DLD1 (cell line): ENCODE results near the gene ST3GAL3.

Experiments used
- in situ Hi-C: cut with HindIII; loops from 2 replicates; pipeline ENCODE4 v1.10.0; 2017; ENCODE audit warnings: low sequenced_read_pairs

Gene ST3GAL3

DNA sequence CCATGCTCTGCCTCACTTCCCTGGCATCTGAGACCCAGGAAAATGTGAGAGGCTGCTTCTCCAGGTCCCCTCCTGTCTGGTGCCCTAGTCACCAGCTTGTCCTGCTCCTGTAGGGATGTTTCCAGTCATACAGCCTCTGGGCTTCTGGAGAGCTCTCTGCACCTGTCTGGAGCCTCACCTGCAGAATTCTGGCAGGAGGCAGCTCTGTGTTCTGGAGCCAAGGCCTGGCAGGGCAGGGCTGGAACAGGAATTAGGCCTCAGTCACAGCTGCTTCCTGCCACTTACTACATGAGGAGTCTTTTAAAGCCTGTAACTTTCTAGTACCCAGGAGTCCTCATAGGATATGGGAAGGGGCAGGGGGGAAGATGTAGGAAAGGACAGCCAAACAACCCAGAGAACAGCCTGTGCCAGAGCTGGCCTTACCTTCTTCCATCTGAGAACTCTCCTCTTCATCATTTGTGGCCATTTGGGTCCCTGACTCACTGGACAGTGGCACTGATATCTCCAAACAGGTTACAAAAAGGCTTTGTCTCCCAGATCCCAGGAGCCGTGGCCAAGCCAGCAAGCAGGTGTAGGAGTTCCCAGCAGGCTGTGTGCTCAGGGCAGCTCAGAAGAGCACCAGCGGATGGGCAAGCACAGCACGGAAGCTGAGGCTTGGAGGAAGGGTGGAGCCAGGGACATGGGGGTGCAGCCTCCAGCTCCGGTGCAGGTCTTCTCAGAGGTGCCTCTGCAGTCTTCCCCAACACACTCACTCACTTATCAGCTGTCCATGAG lies 194.9 kb downstream of the ST3GAL3 start:
- in situ Hi-C loops: no loop called here

DNA sequence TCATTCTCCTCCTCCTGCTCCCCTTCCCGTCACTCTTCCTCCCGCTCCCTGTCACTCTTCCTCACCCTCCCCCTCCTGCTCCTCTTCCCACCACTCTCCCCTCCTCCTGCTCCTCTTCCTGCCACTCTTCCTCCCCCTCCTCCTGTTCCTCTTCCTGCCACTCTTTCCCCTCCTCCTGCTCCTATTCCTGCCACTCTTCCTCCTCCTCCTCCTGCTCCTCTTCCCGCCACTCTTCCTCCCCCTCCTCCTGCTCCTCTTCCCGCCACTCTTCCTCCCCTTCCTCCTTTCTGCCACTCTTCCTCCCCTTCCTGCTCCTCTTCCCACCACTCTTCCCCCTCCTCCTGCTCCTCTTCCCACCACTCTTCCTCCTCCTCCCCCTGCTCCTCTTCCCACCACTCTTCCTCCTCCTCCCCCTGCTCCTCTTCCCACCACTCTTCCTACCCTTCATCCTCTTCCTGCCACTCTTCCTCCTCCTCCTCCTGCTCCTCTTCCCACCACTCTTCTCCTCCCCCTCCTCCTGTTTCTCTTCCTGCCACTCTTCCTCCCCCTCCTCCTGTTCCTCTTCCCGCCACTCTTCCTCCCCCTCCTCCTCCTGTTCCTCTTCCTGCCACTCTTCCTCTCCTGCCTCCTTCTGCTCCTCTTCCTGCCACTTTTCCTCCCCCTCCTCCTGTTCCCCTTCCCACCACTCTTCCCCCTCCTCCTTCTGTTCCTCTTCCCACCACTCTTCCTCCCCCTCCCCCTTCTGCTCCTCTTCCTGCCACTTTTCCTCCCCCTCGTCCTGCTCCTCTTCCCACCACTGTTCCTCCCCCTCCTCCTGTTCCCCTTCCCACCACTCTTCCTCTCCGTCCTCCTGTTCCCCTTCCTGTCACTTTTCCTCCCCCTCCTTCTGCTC lies 197.6 kb downstream of the ST3GAL3 start:
- in situ Hi-C loops: no loop called here

DNA sequence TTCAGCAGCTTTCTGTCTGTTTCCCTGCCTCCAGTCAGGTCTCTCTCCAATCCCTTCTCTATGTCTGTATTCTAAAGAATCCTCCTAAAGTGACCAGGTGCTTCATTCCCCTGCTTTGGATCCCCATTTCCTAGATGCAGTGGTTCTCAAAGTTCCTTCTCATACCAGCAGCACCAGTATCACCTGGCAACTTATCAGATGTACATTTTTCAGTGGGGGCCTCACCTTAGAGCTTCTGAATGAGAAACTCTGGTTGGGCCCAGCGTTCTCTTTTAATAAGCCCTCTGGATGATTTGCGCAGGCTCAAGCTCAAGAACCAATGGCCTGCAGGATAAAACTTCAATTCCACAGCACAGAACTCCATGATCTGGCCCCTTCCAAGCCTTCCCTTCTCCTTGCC lies 200.9 kb downstream of the ST3GAL3 start:
- in situ Hi-C loops: no loop called here

DNA sequence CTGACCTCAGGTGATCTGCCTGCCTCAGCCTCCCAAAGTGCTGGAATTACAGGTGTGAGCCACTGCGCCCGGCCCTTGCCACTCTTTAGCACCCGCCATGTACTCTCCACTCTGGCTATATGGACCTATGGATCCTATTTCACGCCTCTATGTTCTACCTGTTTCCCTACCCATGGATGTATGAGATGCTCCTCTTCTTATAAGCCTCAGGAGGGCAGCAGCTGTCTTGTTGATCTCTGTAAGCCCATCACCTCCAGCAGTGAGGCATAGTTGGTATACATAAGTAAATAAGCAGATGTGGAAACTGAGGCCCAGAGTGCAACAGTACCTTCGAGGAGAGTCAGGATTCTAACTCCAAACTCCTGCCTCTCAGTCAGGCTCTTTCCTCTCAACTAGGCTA lies 201.5 kb downstream of the ST3GAL3 start:
- in situ Hi-C loops: no loop called here

DNA sequence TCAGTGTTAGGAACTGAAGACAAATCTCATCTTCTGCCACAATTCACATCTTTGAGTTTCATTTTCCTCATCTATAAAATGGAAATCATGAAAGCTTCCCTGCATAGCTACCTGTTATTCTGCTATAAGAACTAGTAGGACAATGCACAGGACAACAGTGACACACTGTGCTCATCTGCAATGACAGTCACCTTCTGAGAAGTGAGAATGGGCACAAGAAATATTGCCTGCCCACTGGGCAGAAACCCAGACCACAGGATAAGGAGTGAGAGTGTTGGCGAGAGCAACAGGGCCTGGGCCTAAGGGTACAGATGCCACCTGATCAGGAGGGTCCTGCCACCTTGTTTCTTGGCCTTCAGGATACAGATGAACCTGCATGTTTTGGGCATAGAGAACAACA lies 203.0 kb downstream of the ST3GAL3 start:
- in situ Hi-C loops: no loop called here

DNA sequence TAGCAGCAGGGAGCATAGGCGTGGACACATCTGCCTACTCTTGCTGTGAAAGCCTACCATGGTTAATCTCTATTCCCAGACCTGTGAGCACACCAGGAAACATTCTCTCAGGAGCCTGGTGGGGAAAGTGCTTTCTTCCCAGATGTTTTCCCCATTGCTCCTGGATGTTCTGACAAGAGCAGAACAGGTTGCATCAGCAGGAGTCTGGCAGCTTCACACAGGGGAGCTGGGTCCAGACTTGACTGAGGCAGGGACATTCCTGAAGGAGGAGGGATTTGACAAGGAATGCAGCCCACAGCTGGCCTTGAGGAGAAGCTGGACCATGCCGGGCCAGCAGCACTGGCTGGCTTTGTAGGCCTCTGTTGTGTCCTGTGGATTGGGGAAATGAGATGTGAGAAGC lies 205.3 kb downstream of the ST3GAL3 start:
- in situ Hi-C loops: no loop called here

DNA sequence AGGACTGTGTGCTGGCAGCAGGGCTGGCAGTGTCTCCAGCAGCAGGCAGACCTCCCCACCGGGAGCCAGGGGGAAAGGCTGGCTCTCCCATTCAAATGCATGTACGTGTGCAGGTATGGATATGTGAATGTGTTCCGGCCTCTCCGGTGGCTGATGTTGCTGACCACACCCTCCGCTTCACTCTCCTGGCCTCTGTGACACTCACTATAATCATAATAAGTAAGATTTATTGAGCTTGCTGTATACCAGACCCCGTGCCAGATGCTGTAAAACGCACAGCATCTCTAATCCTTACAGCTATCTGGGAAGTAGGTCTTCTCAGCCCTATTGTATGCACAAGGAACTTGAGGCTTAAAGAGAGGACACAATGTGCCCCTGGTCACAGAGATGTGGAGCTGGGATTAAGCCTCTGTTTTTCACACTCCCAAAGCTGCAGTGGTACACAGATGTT lies 205.7 kb downstream of the ST3GAL3 start:
- in situ Hi-C loops: no loop called here

DNA sequence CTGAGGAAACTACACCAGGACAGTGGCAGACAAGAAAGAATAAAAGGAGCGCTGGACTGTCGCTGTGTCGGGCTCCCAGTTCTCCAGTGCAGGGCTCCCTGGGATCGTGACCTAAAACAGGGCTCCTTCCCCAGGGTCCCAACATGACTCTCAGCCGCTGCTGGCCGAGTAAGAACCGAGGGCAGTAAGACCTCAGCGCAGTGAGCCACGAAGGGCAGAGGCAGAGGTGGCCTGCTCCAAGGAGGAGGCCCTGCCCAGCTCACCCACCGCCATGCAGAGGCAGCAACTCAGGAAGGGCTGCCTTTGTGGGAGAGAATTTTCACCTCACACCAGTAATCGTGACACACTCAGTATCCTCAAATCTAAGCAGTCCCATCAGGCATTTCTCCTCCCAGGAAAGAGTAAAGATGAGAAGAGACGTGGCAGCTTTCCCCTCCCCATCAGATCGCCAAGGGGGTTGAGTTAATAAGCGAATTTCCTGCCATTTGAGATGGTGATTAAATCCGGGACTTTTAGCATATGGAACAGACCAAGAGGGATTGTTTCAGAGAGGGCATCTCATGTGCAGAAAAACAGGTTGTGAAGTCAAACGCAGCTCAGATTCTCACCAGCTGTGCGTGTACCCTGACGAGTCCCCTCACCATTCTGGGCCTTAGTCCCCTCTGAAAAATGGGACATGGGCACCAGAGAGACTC lies 206.5 kb downstream of the ST3GAL3 start:
- in situ Hi-C loops: no loop called here

DNA sequence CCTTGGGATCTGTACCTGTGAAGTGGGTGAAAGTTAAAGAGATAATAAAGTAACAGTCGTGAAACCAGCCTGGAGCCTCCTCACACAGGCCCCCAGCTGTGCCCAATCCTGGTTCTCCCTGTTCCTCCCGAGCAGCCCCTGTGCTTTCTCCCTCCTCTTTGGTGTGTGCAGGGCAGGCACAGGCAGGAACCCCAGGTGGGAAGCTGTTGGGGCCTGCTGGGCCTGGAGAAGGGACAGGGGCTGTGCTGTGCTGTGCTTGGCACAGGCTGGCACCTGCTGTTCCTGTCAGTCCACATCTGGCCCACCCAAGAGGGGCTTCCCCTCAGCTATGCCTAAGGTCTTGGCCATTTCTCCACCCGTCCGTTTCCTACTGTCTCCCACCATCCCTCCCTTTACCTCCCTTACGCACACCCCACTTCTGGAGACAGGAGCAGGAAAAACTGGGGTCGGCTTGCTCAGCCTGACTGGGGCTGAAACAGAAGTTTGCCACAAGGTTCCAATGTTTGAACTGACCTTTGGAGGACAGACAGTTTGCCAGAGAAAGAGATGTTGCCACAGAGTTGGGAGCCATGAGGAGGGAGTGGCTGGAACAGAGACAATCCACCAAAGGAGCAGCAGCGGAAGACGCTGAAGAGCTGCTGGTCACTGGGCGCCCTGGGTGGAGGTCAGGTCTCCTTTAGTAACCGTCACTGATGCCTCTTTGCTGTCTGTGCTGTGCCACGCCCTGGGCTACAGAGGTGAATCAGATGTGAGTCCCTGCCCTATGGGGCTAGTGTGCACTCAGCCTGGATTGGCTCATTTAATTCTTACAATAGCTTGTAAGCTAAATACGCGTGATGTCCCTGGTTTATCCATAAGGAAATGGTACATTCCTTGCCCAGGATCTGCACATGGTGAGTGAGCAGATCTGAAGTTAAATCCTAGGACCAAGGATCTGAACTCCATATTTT lies 207.5 kb downstream of the ST3GAL3 start:
- in situ Hi-C loops: no loop called here

DNA sequence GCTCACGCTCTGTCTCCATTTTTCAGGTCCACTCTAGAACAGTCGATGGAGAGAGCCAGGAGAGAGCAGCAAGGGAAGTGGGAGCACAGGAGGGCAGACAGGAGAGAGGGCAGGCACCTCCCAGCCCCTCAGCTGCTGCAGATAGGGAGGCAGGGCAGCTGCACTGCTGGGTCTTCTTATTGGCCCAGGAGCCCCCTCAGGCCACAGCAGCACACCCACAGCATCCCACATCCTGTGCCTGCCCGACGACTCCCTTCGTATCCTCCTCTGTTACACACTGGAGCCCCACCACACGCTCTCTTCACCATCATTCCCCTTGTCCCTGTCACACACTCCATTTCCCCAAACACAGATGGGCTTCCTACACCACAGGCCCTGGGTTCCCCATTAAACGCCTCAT lies 212.6 kb downstream of the ST3GAL3 start:
- in situ Hi-C loops: no loop called here

DNA sequence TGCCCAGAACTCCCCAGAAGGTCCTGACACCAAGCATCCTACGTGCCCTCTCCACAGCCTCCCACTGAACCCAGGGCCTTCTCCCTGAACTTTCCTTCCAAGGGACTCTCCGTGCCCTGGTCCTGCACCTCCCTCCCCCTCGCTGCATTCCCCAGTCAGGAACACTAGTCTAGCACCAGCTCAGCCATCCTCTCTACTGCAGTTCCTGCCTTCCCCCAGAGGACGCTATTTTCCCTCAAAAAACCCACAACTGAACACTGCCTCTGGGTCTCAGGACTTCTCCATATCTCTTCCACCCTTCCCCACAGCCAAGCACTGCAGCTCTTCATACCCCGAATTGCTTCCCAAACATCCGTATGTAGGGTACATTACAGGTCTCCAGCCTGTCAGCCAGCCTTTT lies 213.7 kb downstream of the ST3GAL3 start:
- in situ Hi-C loops: no loop called here

DNA sequence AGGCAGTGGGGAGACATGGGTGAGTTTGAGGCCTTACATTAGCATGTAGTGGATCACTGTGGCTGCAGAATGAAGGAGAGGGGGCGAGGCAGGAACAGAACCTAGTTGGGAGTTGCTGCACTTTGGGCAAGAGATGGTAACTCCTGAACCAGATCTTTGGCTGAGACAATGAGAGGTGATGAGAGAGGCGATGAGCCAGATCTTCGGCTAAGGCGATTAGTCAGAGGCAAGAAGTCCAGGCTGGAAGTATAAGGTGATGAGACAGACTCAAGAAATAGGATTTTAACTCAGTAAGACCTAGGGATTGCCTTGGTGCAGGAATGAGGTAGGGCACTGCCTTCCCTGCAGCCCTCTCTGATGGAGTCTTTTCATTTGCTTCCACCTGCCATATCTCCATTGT lies 217.2 kb downstream of the ST3GAL3 start:
- in situ Hi-C loops: no loop called here

DNA sequence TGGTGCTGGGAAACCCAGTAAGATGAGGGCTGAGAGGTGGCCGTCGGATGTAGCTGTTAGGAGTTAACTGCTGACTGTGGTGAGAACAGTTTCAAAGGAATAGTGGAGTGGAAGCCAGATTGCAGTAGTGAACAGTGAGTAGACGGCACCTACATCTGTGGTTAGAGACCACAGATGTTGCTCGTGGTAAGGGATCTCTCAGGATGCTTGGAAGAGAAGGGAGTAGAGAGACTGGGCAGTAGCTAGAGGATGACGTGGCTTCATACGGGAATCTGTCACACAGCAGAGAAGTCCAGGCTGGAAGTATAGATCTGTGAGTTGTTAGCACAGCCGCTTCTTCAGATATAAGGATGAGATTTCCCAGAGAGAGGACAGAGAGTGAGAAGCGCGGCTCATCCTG lies 218.5 kb downstream of the ST3GAL3 start:
- in situ Hi-C loops: no loop called here

DNA sequence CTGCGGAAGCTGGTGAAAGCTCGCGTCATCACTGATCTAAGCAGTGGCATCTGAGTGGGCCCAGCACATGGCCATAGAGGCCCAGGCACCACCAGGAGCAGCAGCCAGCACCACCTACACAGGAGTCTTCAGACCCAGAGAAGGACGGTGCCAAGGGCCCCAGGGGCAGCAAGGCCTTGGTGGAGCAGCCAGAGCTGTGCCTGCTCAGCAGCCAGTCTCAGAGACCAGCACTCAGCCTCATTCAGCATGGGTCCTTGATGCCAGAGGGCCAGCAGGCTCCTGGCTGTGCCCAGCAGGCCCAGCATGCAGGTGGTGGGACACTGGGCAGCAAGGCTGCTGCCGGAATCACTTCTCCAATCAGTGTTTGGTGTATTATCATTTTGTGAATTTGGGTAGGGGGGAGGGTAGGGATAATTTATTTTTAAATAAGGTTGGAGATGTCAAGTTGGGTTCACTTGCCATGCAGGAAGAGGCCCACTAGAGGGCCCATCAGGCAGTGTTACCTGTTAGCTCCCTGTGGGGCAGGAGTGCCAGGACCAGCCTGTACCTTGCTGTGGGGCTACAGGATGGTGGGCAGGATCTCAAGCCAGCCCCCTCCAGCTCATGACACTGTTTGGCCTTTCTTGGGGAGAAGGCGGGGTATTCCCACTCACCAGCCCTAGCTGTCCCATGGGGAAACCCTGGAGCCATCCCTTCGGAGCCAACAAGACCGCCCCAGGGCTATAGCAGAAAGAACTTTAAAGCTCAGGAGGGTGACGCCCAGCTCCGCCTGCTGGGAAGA lies 223.0 kb downstream of the ST3GAL3 start:
- in situ Hi-C loops: no loop called here

DNA sequence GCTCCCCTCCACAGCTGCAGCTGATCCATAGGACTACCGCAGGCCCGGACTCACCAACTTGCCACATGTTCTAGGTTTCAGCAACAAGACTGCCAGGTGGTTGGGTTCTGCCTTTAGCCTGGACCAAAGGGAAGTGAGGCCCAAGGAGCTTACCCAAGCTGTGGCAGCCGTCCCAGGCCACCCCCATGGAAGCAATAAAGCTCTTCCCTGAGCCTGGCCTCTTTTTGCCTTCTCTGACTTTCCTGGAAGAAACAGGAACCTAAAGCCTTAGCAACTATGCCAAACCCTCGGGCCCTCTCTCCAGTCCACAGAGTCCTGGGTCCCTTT lies 223.6 kb downstream of the ST3GAL3 start:
- in situ Hi-C loops: no loop called here

DNA sequence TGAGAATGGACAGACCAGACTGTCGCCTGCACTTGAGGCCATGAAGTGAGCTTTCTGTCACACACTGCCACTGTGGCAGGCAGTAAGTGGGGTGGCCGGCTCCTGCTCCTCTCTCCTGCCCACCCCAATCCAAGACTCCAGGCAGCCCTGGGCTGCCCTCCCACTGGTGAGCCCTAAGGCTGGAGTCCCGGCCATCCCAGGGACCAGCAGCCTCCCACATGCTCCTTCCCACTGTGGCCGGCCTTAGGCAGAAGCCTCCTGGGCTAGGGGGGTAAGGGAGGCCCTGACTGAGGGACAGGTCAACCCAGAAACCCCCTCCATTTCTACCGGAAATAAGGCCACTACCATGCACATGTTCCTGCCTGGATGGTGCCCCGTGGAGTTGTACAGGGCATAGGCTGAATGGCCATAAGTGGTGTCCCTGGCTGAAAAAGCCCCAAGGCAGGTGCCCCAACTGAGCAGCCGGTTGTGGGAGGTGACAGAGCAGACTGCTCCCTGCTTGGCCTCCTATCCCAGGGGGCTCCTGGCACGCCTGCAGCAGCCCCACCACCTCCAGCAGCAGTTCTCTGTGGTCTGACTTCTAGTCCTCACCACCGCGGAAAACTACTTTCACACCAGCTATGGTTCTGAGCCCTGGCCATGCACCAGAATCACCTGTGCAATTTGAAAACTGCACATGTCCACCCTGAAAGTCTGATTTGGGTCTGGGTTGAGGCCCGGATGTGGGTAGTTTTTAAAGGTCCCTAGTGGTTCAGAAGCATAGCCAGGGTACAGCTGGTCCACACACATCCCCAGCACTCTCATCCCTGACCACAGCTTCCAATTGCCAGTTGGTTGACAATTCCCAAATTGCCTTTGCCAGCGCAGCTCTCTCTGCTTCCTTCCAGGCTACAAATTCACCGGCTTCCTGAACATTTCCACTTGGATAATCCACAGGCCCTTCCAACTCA lies 224.7 kb downstream of the ST3GAL3 start:
- in situ Hi-C loops: no loop called here

DNA sequence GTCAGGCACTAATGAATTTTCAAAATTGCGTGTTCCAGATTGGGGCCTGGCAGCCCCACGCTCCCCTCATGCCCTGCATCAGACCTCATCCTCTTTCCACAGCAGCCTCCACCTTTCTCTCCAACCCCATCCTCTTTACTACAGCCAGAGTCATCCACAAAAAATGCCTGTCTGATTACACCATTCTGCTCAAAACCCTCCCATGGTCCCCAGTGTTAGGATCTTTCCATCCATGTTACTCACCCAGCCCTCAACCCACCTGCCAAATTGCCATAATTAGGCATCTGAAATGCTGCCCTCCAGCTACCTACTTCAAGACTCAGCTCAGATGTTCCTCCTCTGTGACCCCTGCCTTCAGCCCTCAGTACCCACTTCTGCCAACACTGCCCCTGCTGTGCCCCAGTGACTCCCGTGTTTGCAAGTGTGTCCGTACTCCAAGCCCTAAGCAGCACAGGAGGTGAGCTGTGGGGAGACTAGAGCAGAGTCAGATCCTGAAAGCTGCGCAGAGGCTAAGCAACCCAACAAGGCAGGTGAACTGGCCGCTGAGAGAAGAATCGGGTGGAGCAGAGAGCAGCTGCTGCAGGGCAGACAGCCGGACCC lies 225.6 kb downstream of the ST3GAL3 start:
- in situ Hi-C loops: no loop called here

DNA sequence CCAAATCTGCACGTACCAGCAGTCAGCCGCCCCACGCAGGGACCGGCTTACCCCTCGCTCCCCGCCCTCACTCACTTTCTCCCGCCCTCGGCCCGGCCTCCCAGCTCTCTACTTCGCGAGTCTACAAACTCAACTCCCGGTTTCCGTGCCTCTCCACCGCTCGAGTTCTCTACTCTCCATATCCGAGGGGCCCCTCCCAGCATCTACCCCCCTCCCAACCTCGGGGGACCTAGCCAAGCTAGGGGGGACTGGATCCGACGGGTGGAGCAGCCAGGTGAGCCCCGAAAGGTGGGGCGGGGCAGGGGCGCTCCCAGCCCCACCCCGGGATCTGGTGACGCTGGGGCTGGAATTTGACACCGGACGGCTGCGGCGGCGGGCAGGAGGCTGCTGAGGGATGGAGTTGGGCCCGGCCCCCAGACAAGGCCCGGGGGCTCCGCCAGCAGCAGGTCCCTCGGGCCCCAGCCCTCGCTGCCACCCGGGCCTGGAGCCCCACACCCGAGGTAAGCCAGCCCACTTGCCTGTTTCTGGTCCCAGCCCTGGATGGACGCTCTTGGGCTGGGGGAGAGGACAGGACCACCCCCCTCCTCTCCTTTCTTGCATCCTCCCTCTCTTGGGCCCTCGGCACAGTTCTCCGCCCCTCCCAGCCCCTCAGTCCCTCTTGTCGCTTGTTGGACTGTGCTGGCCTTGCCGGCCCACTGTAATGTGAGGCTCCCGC lies 226.2 kb downstream of the ST3GAL3 start, which contains the start of gene ARTN:
TSS of gene ARTN (plus strand) at position 416 of the 715 bp plus-strand sequence. CDS start 1,856 bp downstream, outside the sequence.
- in situ Hi-C loops: no loop called here
